Brain pericyte (primary cell): ENCODE data around the gene ELAVL3.
A peak's percentile ranks its signal among the peaks of the same experiment; 100 is the strongest.
"Not testable (repeated sequence)": the region's sequence is repeated elsewhere in the genome, so short reads cannot be mapped to it uniquely, and the experiment has no call there.

Source experiments
- DNase-seq: peaks from one replicate; pipeline ENCODE4 v3.0.0-alpha.2; 2012; ENCODE audit warnings: low read depth, low spot score

Gene ELAVL3

GRCh38 chr19:11486661-11487503 is 6.0 kb upstream of the ELAVL3 start:
- DNase-seq = no peak

DNA sequence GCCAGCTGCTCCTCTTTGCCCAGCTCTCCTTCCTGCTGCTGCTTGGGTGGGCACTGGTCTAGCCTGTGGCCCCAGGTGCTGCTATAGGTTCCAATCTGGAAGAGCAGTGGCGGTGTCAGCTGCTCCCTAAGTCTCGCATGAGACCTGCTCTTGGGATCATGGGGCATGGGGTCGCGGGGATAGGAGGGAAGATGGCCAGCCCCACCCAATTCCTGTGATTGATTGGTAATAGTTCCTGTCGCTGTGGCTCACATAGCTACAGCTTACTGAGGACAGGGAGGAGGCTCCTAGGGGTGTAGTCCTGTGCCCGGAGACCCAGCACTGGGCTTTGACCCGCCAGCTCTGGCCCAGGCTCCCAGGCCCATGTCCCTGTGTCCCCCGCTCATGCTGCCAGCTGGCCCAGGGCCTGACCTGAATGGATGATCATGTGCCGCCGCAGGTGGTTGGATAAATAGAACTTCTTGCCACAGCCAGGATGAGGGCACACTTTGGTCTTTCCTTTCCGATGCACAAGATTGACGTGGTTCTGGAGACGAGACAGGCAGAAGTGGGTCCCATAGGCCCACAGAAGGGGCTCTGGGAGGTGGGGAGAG is 4.5 kb upstream of the ELAVL3 start:
- DNase-seq = no peak

DNA sequence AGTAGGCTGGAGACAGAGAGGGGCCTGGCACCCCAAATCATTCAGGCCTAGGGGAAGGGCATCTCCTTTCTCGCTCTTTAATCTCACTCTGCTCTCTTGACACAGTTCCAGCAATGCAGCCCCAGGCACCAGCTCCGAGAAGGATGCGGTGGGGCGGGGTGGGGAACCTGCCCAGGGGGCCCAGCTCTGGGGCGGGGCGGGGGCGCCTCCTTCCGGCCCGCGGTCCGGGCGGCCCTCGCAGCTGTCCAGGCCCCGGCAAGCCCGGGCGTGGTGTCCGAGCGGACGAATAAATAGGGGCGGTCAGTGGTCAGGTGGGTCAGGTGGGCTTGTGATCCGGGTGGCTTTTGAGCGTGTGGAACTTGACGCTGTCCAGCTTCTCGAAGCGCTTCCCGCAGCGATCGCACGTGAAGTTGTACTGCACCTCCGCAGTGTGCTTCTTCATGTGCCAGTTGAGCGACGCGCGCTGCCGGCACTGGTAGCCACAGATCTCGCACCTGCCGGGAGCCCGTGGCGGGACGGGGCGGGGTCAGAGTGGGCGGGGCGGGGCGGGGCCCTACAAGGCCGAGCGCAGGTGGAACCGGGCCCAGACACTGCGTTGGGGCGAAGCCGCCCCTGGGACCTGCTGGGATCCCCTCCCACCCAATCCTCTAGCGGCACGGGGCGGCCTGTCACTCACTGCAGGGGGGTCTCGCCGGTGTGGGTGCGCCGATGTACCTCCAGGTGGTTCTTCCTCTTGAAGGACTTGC is 2.7 kb upstream of the ELAVL3 start:
- DNase-seq = no peak

- peak; percentile 31 for DNase-seq
Measured at GRCh38 chr19:11482384-11483050, 1.7 kb upstream of the ELAVL3 start.

GRCh38 chr19:11481534-11482383 is 913 bp upstream of the ELAVL3 start:
- DNase-seq = no peak

GRCh38 chr19:11479898-11480714 is 740 bp downstream of the ELAVL3 start:
- no peak for DNase-seq

DNA sequence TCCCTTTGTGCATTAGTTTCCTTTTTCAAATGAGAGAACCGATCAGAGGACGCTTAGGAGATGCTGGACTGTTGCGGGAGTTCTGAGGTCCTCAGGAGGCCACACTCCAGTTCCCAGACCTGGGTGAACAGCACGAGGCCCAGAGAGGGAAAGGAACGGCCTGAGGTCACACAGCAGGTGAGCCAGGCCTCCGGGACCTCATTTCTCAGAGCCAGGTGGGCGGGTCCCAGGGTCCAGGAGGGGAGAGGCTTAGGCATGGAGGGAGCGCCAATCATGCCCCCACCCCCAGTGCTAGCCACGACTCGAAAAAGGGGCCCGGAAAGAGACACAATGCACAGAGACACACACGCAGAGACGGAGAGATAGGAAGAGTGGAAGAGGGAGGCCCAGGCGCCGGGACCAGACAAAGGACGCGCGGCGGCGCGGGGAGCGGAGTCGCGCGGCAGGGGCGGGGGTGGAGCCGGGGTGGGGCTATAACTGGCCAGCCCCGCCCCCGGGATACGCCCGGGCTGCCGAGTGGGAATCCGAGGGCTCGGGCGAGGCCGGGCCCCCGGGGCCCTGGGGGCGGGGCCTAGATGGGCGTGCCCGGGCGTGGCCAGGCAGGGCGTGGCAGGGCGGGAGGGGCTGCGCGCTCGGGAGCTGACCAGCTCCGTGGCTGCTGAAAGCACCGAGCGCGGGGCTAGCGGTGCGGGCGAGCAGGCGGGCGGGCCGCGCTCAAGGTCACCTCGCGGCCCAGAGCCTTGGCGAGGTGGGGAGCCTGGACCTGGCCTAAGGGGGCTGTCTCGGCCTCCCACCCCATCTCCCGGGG is 1.6 kb downstream of the ELAVL3 start:
- DNase-seq = no peak

- no peak for DNase-seq
Measured at GRCh38 chr19:11478167-11479089, 2.4 kb downstream of the ELAVL3 start.

GRCh38 chr19:11475861-11476260 is 5.0 kb downstream of the ELAVL3 start:
- DNase-seq = no peak

GRCh38 chr19:11475343-11475742 is 5.5 kb downstream of the ELAVL3 start:
- DNase-seq = not testable (repeated sequence)

- DNase-seq = no peak
Measured at GRCh38 chr19:11473725-11474124, 7.1 kb downstream of the ELAVL3 start.

GRCh38 chr19:11468266-11468845 is 12.5 kb downstream of the ELAVL3 start:
- DNase-seq = not testable (repeated sequence)

- DNase-seq = no peak
Measured at GRCh38 chr19:11465600-11465999, 15.2 kb downstream of the ELAVL3 start.

DNA sequence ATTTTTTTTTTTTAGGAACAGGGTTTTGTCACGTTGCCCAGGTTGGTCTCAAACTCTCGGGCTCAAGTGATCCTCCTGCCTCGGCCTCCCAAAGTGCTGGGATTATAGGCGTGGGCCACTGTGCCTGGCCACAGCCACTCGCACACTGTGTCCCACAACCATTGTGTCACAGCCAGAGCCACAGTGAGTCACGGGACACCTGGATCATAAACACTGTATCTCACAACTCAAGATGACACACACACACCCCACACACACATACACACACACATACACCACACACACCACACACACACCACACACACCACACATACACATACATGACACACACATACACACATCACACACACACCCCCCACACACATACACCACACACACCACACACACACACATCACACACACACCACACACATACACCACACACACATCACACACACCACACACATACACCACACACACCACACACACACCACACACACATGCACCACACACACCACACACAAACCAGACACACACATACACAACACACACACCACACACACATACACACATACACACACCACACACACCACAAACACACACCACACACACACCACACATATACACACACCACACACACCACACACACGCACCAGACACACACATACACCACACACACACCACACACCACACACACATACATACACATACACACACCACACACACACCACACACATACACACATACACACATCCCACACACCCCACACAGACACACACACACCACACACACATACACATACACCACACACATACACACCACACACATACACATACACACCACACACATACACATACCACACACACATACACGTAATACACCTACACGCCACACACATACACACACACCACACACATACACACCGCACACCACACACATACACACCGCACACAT is 16.2 kb downstream of the ELAVL3 start:
- DNase-seq = no peak

GRCh38 chr19:11463391-11463790 is 17.5 kb downstream of the ELAVL3 start:
- no peak for DNase-seq

DNA sequence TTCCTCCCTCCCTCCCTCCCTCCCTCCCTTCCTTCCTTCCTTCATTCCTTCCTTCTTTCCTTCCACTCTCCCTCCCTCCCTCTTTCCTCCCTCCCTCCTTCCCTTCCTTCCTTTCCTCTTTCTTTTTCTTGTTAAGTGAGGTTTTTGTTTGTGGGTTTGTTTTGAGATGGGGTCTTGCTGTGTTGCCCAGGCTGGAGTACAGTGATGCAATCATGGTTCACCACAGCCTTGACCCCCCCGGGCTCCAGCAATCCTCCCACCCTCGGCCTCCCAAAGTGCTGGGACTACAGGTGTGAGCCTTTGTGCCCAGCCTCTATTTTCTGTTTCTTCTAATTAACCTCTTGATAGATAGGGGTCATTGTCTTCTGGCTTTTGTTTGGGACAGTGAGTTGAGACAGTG is 19.4 kb downstream of the ELAVL3 start:
- DNase-seq = no peak

DNA sequence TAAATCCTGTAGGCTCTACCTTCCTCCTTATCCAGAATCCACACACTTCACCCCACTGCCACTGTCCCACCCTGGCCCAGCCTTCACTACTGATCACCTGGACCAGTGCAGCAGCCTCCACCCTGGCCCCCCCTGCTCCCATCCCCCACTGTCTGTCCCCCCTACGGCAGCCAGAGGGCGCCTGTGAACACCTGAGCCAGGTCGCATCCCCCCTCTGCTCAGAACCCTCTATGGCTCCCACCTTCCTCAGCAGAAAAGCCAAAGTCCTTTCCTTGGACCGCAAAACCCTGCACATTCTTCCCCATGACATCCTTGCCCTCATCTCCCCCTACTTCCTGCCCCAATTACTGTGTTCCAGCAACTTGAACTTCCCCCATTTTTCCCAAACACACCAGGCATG is 20.6 kb downstream of the ELAVL3 start:
- no peak for DNase-seq
